NCI-H2171 treated with DMSO at 0.1 percent for 48 hours (cell line): Measurements from ENCODE around the gene NOS1AP.
"Not testable (repeated sequence)": the region's sequence is repeated elsewhere in the genome, so short reads cannot be mapped to it uniquely, and the experiment has no call there.

ENCODE experiments used
- DNase-seq: peaks from one replicate; lab custom pipeline; 2025; lab: John Stamatoyannopoulos, UW

NOS1AP gene

GRCh38 chr1:162169031-162169790 is 99.7 kb downstream of the NOS1AP start:
- DNase-seq, result no peak

GRCh38 chr1:162171111-162171510 is 101.6 kb downstream of the NOS1AP start:
- DNase-seq, result no peak

GRCh38 chr1:162172311-162173102 is 103.0 kb downstream of the NOS1AP start:
- no peak for DNase-seq

- not testable (repeated sequence) for DNase-seq
These were observed 104.1 kb downstream of the NOS1AP start for GRCh38 chr1:162173607-162174006.

- not testable (repeated sequence) for DNase-seq
These were observed 104.5 kb downstream of the NOS1AP start for GRCh38 chr1:162174027-162174426.

- no peak for DNase-seq
These were observed 106.0 kb downstream of the NOS1AP start for GRCh38 chr1:162175379-162176081.

- no peak for DNase-seq
These were observed 107.6 kb downstream of the NOS1AP start for GRCh38 chr1:162177126-162177525.

- peak; percentile 97 for DNase-seq
These were observed 108.9 kb downstream of the NOS1AP start for GRCh38 chr1:162178432-162178831.

GRCh38 chr1:162179121-162179520 is 109.6 kb downstream of the NOS1AP start:
- no peak for DNase-seq

- DNase-seq, result no peak
These were observed 111.3 kb downstream of the NOS1AP start for GRCh38 chr1:162180813-162181212.

- no peak for DNase-seq
These were observed 112.6 kb downstream of the NOS1AP start for GRCh38 chr1:162182090-162182489.

- peak; percentile 22 for DNase-seq
These were observed 116.0 kb downstream of the NOS1AP start for GRCh38 chr1:162185314-162186025.

- no peak for DNase-seq
These were observed 116.5 kb downstream of the NOS1AP start for GRCh38 chr1:162186026-162186374.

- no peak for DNase-seq
These were observed 116.9 kb downstream of the NOS1AP start for GRCh38 chr1:162186406-162186805.

GRCh38 chr1:162187687-162188276 is 118.3 kb downstream of the NOS1AP start:
- DNase-seq, result peak; percentile 24

- no peak for DNase-seq
These were observed 119.9 kb downstream of the NOS1AP start for GRCh38 chr1:162189345-162189744.

GRCh38 chr1:162191396-162192305 is 122.2 kb downstream of the NOS1AP start:
- DNase-seq, result no peak

- no peak for DNase-seq
These were observed 122.8 kb downstream of the NOS1AP start for GRCh38 chr1:162192306-162192678.

GRCh38 chr1:162192763-162193162 is 123.3 kb downstream of the NOS1AP start:
- no peak for DNase-seq

- DNase-seq, result no peak
These were observed 123.7 kb downstream of the NOS1AP start for GRCh38 chr1:162193221-162193620.

GRCh38 chr1:162193815-162194214 is 124.3 kb downstream of the NOS1AP start:
- DNase-seq, result peak; percentile 69
